Adrenal gland (tissue), 5 donors: ENCODE data around the gene CCL14.

Experiments used
- POLR2A ChIP-seq, 2 donors: fragments of 450-650 bp; IDR thresholded peaks; one replicate each; pipeline ENCODE4 v1.6.1; 2017; ENCODE audit warnings: antibody characterized with exemption in 2 of 2, mild to moderate bottlenecking in 2 of 2, moderate library complexity in 1 of 2
- TF ChIP-seq, protein P1 (sequence below), 6 experiments: fragments of 450-650 bp in 4 of 6; fragments of 200-600 bp in 2 of 6; sonication (generic) in 1 of 6; IDR thresholded peaks; 1 replicate in 5 of 6; 2 replicates in 1 of 6; pipeline versions ENCODE4 v1.5.1 to v1.8.0; 2016 to 2021; ENCODE audit warnings: antibody characterized with exemption in 6 of 6, mild to moderate bottlenecking in 2 of 6, moderate library complexity in 1 of 6
- donor health status: DM: no; HTN: no; CAD: no.

DNA sequence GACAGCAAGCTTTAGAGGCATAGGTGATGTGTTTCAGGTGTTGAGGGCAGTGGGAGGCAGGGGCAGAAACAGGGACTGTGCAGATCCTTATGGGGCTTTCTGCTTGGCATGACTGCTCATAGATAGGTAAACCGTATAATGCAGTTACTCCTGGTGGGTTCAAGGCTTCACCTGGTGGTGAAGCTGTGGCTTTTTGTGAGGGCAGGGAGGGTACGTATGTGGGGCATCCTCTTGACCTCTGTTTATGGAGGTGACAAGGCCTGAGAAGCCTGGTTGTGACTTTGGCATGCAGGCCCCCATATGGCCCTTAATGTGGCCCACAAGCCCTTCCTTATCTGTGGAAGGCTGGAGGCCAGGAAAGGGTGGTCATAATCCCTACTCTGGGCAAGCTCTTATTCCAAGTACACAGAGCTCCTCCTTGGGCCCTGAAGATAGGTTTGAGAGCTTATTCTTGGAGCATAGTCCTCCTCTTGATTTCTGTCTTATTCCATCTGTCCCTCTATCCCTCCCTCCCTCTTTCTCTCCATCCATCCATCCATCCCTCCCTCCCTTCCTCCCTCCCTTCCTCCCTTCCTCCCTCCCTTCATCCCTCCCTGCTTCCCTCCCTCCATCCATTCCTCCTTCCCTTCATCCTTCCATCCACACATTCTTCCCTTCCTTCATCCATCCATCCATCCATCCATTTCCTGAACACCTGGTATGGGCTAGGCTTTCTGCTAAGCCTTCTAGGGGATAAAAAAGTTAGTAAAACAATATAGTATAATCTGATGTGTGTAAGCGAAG, 3.9 kb downstream of the CCL14 start:
- no peak for TF ChIP-seq POLR2A (IDR thresholded peaks at IDR 0.05)
- TF ChIP-seq, protein P1, sequence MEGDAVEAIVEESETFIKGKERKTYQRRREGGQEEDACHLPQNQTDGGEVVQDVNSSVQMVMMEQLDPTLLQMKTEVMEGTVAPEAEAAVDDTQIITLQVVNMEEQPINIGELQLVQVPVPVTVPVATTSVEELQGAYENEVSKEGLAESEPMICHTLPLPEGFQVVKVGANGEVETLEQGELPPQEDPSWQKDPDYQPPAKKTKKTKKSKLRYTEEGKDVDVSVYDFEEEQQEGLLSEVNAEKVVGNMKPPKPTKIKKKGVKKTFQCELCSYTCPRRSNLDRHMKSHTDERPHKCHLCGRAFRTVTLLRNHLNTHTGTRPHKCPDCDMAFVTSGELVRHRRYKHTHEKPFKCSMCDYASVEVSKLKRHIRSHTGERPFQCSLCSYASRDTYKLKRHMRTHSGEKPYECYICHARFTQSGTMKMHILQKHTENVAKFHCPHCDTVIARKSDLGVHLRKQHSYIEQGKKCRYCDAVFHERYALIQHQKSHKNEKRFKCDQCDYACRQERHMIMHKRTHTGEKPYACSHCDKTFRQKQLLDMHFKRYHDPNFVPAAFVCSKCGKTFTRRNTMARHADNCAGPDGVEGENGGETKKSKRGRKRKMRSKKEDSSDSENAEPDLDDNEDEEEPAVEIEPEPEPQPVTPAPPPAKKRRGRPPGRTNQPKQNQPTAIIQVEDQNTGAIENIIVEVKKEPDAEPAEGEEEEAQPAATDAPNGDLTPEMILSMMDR (IDR thresholded peaks at IDR 0.05): no peak
